HG02852 (cell line): ENCODE data around the gene PPP2R2D.
"Not testable (repeated sequence)": the region's sequence is repeated elsewhere in the genome, so short reads cannot be mapped to it uniquely, and the experiment has no call there.

ENCODE experiments used
- ATAC-seq: cut with Tn5 transposase; IDR thresholded peaks from one replicate; pipeline ENCODE4 v1.9.1; 2021; ENCODE audit warnings: mild to moderate bottlenecking, moderate library complexity; ENCODE audit not compliant: unreplicated experiment

The PPP2R2D gene

DNA sequence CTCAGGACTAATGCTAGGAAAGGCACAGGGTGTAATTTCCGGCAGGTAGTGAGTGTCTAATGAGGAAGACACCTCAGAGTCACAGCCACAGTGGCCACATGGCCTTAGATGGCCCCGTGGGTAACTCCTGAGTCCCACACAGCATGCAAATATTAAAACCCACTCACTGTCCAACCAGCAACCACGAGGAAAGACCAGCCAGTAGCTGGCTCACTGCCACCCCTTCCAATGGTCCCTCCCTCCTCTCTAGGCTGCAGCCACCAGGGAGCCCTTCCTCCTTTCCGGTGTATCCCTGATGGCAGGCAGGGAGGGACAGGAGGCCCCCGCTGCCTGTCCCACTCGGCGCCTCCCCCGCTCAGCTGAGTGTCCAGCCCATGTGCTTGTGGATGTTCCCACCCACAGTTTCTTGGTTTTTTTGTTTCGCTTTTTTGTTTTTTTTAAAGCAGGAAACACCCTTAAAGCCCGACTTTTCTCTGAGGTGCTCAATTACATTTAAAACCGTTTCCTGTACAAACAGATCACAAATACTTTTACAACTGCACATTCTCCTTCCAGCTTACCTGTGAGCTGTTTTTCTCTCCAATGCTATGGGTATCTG is 71.8 kb downstream of the PPP2R2D start:
- peak; percentile 63 for ATAC-seq

DNA sequence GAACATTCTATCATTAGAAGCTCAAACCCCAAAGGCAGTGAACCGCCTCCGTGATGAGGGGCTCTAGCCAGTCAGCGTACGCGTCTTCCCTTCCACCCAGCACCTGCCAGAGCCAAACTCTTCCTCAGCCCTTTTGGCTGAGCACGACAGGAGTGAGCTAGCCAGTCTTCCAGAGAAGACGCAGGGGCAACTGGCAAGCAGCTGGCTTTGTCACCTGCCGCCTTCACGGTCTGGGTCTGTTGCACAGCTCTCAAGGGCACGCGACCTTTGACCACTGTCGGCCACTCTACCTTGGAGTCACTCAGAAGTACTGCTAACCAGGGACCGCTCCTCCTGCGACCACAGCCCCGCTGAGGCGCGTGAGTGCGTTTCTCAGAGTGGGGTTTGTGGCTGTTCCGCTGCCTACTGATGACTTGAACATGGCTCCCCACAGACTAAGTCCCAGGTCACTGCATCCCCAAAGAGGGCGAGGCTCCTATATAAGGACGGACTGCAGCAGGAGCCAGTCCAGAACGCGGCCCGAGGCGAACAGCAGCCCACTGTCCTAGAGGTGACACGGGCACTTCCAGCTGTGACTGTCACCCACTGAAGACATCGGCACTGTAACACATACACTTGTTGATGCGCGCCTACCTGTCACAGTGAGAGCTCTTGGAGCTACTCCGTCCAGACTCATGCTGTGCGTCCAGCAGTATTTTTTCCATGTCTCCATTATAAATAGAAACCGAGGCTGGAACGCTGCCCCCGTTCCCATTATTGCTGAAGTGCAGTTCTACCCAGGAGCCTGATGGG is 72.5 kb downstream of the PPP2R2D start:
- no peak for ATAC-seq

DNA sequence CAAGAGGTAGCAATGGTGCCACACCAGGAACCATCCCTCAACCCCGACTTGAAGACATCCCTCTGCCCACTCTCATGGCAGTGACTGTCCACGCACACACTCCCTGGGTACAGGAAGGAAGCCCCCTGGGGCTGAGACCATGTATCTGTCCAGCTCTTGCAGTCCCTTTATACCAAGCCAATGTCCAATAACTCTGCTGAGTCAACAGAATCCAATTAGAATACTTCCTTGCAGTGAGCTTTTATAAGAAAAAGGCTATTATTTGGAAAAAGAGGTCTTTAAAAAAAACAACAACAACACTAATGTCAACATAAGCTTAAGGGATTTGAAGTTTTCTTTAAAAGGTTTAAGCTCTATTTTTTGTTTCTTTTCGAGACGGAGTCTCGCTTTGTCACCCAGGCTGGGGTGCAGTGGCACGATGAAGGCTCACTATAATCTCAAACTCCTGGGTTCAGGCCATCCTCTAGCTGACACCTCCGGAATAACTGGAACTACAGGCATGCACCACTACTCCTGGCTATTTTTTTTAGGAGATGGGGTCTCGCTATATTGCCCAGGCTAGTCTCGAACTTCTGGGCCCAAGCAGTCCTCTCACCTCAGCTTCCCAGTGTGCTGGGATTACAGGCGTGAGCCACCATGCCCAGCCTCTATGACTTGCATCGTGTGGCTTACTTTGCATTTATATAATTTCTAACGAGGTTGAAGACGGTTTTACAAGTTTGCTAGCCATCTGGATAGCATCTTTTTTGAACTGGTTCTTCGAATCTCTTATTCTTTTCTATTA is 73.4 kb downstream of the PPP2R2D start:
- ATAC-seq, result no peak

DNA sequence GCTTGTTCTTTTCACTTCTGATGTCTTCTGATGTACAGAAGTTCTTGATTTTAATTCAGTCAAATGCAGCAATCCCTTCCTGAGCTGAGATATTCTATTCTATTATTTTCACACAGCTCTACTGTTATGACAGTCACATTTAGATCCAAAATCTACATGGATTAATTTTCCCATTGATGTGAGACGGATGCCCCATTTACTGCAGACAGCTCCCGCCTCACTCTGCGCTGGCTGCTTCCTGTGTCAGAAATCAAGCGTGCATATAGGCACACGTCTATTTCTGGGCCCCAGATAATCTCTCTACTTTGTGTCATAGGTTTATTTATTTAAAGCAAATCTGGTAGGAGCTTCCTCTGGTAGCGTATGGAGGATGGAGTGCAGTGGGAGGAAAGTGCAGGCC is 74.2 kb downstream of the PPP2R2D start:
- ATAC-seq, result no peak

DNA sequence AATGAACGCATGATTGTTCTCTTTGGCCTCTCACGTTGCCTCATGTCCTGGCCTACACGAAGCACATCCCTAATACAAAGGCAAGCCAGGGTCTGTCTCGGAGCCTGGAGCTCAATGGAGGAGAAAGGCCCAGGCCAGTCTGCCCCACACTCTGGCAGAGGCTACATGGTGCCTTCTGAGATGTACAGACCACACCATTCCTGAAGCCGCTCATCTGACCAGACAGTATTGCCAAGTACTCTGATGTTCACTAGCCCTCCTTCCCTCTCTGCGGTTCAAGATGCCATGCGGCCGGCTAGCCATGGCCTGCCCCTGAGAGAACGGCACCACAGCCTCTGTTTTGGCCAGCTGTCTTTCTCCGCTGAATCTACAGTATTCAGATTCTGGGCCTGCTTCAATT is 75.0 kb downstream of the PPP2R2D start:
- ATAC-seq, result no peak

DNA sequence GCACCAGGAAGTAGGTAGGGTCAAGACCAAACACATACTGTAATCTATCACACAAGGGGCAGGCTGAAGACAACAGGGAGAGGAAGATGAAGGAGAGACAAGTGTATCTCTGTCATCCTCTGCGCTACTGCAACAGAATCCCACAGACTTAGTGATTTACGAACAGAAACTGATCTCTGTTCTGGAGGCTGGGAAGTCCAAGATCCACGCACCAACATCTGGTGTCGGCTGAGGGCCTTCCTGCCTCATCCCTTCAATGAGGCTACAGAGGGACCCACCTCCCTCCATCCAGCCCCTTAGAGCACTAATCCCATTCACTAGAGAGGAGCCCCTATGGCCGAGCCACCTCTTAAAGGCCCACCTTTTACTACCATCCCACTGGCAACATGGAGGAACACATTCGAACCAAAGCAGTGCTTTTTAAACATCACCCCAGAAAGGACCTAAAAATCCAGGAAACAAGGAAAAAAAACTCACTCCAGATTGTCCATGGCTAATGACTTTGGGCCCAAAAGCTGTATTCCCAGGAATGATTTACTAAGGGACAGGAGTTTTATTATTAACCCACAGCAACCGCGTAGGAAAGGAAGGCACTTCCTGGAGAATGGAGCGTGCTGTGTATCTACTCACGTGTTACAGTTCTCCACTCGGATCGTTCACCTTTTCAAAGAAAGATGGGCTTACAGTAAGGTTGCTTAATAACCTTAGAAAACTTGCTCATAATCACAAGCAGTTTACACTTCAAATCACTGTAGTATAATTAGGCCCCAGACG is 76.7 kb downstream of the PPP2R2D start:
- ATAC-seq, result no peak

DNA sequence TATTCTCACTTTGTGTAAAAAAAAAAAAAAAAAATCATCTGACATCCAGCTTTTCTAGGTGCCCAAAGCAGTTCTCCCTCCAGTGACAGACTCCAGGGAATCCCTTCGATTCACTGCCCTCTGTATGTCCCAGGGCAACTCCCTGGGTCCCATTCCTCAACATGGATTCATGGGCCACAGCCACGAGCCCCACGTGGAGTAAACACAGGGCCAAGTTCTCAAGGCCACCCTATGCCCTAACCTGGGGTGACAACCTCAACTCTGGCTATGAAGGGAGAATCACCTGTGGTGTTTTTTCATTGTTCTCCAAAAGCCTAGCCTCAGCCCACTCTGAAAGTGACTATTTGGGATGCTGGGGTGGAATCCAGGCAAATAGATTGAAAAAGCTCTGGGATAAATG is 77.6 kb downstream of the PPP2R2D start:
- ATAC-seq, result no peak

DNA sequence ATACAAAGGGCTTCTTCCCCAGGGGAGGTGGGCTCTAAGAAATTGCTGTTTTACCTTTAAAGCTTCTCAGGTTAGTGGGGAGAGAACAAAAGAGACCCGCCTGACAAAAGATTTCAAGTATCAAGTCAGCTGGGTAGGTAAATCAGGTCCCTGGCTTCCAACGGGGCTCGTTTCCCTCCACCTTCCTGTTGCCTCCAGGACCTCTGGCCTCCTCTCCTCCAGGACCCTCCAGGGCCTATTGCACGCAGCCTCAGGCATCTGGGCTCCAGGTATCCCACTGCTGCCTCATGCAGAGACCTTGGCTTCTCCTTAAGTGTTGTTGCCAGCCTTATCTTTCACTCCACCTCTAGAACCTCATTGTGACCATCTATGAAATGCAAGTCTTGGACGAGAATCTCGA is 78.0 kb downstream of the PPP2R2D start:
- no peak for ATAC-seq

DNA sequence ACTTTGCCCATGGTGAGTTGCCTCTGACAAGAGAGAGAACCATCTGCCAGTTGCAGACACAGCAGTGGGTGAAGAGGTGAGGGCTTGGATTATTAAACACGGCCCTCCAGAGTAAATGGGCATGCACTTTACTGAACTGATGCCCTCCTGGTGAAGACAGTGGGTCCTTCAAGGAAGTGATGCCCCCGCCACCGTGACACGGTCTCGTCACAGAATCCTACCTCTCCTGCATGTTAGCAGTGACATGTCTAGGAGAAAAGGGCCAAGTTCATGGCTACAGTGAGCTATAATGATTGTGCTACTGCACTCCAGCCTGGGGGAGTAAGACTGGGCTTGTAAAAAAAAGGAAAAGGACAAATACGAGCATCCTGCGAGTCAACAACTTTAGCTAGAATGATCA is 78.5 kb downstream of the PPP2R2D start:
- no peak for ATAC-seq

DNA sequence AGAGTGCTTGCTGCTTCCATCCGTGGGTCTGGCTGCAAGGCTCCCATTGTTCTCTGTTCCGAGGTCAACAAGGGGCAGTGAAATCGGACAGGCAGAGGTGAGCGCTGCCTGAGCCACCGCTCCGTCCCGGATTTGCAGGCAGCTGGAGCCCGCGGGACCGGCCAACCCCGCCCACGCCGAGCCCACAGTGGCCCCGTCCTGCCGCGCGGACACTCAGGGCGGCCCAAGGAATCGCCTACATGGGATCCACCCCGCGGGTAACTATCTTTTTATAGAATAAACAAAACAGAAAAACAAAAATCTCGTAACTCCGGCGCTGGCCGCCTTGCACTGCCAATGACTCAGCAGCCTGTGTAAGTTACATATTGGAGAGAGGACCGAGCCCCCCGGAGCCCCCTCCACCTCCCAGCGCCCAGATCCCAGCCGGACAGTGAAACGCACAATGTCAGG is 79.0 kb downstream of the PPP2R2D start:
- no peak for ATAC-seq

DNA sequence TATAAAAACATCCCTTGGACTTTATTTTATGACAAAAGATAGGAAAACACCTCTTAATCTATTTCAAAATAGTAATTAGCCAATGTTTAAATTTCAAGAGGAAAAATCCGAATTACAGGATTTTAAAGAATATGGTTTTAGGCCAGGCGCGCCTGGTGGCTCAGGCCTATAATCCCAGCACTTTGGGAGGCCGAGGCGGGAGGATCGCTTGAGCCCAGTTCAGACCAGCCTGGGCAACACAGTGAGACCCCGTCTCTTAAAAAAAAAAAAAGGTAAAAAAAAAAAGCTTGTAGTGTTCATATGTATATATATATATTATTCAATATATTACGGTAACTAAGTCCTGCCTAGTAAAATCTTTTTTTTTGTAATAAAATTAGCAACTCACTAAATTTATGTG is 79.5 kb downstream of the PPP2R2D start:
- no peak for ATAC-seq

DNA sequence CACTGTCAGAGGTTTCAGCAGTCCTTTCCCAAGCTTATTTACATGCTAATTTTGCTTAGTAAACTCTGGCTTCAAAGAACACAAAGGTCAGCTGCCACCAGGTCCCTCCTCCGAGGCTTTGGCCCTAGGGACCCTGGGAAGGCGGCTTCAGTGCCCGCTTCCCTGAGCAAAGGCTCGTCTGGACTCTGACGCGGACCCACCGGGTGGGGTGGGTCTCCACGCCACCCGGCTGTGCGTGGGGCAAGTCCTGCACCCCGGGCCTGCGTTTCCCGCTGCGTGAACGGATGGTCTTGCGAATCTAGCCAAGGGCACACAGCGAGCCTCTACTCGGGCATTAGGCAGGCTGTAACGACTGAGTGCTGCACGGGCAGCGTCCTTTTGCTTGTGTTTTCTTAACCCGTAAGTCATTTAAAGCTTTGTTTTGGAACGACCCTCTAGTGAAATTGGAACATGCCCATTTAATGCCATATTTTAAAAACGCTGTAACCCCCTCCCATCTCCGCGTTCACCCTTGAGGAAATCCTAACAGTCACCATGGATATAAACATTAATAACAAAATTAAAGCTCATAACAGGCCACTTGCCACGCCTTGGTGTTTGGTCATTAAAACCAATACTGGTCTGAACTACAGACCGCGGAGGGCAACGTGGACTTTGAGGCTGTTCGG is 80.1 kb downstream of the PPP2R2D start:
- no peak for ATAC-seq

DNA sequence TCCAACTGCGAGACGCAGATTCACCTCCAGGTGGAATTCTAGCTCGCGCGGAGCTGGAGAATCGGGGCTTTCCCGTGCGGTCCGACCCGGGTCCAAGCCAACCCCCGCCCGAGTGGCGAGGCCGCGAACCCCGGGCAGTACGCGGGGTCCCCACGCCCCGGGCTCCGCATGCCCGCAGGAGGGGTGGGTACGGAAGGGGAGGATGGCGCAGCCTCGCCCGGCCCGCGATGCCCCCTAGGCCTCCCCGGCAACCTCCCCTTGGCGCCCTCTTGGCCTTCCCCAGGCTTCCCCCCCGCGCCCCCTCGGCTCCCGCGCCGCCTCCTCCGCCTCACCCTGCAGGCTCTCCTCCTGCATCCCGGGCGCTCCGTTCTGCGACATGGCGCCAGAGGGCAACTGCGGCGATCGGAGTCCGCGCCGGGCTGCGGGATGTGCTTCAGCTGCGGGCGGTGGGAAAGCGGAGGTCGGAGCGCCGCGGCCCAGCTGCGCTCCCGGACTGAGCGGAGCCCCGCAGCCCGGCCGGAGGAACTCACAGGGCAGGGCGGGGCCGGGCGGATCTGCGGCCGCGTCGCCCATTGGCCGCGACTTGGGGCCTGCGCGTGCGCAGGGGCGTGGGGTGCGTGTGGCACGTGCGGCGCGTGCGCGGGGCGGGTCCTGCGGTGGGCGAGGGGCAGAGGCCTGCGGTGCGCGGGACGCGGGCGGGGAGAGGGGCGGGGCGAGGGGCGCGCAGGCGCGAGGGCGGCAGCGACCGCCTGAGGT is 80.8 kb downstream of the PPP2R2D start, which contains the start of gene BNIP3:
BNIP3 (minus strand) TSS at position 495 of the 756 bp plus-strand sequence; CDS start at position 378, 117 bp downstream.
- ATAC-seq, result peak; percentile 89

DNA sequence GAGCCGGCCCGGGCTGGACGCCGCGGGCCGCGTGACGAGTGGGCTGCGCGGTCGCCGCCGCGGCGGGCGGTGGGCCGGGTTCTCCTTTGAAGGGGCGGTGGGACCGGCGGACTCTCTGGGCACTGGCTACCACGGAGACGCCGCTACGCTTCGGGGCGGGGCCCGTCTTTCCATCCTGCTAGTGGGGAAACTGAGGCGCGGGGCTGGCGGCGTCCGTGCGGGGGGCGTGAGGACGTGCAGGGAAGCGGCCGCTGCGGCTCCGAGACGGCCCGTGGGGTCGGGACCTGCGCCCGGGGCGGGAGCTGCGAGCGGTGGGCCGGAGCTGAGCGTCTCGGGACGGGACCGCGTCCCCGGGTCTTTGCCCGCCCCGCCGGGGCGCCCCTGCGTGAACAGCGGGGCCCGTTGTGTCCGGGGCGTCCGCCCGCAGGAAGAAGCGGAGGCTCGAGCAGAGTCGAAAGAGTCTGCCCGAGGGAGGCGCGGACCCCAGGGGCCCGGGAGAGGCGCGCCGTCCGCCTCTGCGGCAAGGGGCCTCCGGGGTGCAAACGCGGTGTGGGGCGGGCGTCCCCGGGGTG is 81.5 kb downstream of the PPP2R2D start:
- peak; percentile 28 for ATAC-seq

DNA sequence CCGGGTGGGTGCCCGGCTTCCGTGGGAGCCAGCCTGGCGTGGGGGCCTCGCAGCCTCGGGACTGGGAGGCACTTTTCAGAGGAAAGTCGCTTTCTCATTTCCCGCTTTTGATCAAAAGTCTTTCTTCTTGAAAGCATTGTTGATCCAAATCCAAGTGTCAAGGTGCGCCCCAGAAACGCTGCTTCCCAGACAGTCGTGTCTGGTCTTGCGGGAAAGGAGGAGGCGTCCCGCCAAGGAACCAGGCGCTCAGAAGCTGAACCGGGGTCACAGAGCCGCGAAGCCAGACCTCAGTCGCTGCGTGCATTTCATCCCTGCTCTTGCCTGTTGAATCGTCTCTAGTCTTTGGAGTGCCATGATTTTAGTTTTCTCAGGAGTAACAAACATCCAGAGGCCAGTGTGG is 82.0 kb downstream of the PPP2R2D start:
- no peak for ATAC-seq

DNA sequence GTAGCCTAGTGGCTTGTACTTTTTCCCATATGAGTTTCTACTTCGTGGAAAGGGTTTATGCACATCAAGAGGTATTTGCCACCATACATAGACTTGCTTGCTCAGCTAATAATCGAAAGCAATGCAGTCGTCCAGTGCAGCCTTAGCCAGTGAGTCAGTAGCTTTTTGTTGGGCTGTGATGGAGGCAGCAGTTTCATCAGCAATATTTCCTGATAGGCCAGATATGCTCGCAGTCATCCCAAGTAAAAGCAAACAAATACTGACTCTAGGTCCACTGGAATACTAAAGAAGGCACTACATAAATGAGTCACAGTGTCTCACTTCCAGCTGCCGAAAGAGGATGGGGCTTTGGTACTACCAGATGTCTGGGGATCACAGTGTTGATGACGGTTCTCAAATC is 83.0 kb downstream of the PPP2R2D start:
- ATAC-seq, result no peak

DNA sequence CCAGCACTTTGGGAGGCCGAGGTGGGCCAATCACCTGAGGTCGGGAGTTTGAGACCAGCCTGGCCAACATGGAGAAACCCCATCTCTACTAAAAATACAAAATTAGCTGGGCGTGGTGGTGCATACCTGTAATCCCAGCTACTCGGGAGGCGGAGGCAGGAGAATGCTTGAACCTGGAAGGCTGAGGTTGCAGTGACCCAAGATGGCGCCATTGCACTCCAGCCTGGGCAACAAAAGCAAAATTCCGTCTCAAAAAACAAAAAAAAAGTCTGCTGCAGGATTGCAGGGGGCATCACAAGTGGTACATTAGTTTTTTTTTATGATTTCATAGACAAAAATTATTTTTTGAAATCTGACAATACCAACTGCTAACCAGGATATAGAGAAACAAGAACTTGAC is 86.0 kb downstream of the PPP2R2D start:
- ATAC-seq, result not testable (repeated sequence)

DNA sequence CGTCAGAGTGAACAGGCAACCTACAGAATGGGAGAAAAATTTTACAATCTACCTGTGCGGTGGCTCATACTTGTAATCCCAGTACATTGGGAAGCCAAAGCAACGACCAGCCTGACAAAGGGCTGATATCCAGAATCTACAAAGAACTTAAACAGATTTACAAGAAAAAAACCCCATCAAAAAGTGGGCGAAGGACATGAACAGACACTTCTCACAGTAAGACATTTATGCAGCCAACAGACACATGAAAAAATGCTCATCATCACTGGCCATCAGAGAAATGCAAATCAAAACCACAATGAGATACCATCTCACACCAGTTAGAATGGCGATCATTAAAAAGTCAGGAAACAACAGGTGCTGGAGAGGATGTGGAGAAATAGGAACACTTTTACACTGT is 86.5 kb downstream of the PPP2R2D start:
- ATAC-seq, result not testable (repeated sequence)

DNA sequence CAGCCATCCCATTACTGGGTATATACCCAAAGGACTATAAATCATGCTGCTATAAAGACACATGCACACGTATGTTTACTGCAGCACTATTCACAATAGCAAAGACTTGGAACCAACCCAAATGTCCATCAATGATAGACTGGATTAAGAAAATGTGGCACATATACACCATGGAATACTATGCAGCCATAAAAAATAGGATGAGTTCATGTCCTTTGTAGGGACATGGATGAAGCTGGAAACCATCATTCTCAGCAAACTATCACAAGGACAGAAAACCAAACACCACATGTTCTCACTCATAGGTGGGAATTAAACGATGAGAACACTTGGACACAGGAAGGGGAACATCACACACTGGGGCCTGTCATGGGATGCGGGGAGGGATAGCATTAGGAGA is 87.0 kb downstream of the PPP2R2D start:
- not testable (repeated sequence) for ATAC-seq
